HG03565 (cell line): ENCODE results near the gene STRN4.

Source experiments
- ATAC-seq: cut with Tn5 transposase; IDR thresholded peaks from one replicate; pipeline ENCODE4 v1.9.1; 2021; ENCODE audit warnings: mild to moderate bottlenecking, moderate library complexity; ENCODE audit not compliant: unreplicated experiment

Gene STRN4

GRCh38 chr19:46745521-46746280 lies 549 bp downstream of the STRN4 start, which contains the start of gene FKRP:
Gene FKRP, plus strand, starts transcription at chr19:46746057. Its CDS starts 9,394 bp downstream, at chr19:46755451.
- no peak for ATAC-seq

- ATAC-seq = no peak
Observed at GRCh38 chr19:46745030-46745429, 1.2 kb downstream of the STRN4 start.

- no peak for ATAC-seq
Observed at GRCh38 chr19:46744005-46744691, 2.1 kb downstream of the STRN4 start.

GRCh38 chr19:46742926-46743480 lies 3.2 kb downstream of the STRN4 start:
- ATAC-seq = no peak

GRCh38 chr19:46741447-46741846 lies 4.8 kb downstream of the STRN4 start:
- ATAC-seq = no peak

GRCh38 chr19:46739290-46739771 lies 6.9 kb downstream of the STRN4 start:
- no peak for ATAC-seq

GRCh38 chr19:46737761-46738171 lies 8.5 kb downstream of the STRN4 start:
- no peak for ATAC-seq

GRCh38 chr19:46737298-46737654 lies 9.0 kb downstream of the STRN4 start:
- ATAC-seq = no peak

- no peak for ATAC-seq
Observed at GRCh38 chr19:46736531-46737297, 9.5 kb downstream of the STRN4 start.

- no peak for ATAC-seq
Observed at GRCh38 chr19:46733690-46734292, 12.5 kb downstream of the STRN4 start.

- ATAC-seq = no peak
Observed at GRCh38 chr19:46732966-46733689, 13.1 kb downstream of the STRN4 start.

- ATAC-seq = no peak
Observed at GRCh38 chr19:46732172-46732938, 13.9 kb downstream of the STRN4 start.

GRCh38 chr19:46731584-46731983 lies 14.7 kb downstream of the STRN4 start:
- no peak for ATAC-seq

GRCh38 chr19:46731007-46731501 lies 15.2 kb downstream of the STRN4 start:
- ATAC-seq = no peak

- no peak for ATAC-seq
Observed at GRCh38 chr19:46730595-46730994, 15.7 kb downstream of the STRN4 start.

GRCh38 chr19:46730187-46730586 lies 16.1 kb downstream of the STRN4 start:
- no peak for ATAC-seq

GRCh38 chr19:46729696-46730095 lies 16.6 kb downstream of the STRN4 start:
- no peak for ATAC-seq

- no peak for ATAC-seq
Observed at GRCh38 chr19:46728693-46729339, 17.4 kb downstream of the STRN4 start.

GRCh38 chr19:46728208-46728607 lies 18.0 kb downstream of the STRN4 start:
- ATAC-seq = no peak
